A549 treated with RU486 at 1 μM for 4 hours (cell line): Measurements from ENCODE around the gene HMGCS1. TPM values are rescaled to one million over a fixed set of nuclear protein-coding genes. Genes with fewer than 3 reads are reported as not detected.

Experiments used
- total RNA-seq: library from RNA; stranded (reverse); fragments of 200-300 nt; extraction: Qiagen RNA extraction; gene quantifications from 5 replicates; pipeline ENCODE4 v1.2.3, GENCODE V29; 2022; ENCODE audit warnings: low read depth

HMGCS1 gene
- 45.8 to 59.7 TPM (median 53.7 TPM) in 5 replicates for total RNA-seq

DNA sequence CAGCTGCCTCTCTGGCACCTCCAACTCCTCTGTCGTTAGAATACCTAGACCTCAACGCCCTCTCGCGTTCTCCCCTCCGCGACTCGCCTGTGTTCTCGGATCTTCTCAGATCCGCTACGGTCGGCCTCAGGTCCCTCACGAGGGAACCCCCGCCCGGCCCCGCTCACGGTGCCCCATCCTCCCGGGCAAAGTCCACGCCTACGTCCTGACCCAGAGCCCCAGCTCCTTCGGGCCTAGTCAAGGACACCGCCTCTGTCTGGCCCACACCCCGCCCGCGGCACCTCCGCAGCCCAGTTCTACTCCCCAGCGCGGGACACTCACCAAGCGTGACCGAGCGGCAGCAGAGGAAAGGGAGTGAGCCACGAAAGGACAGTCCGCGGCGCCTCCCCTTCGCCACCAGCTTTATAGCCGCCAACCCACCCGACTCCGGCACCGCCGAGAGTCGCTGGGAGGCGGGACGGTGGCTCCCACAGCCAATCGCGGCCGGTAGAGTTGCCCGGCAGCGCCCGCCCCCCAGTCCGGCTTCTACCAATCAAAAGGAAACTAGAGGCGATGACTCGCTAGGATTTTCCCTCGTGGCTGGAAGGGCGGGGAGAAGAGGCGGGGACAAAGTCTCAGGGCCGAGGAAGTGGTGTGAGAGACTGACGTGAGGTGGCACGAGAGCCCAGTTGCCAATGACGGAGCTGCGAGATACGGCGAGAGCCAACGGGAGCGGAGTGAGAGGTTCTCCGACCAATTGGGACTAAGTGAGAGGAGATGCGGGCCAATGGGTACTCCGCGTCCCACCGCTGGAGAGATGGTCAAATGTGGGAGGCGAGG lies at the start of gene HMGCS1:
HMGCS1 (minus strand) TSS at position 378 of the 819 bp plus-strand sequence. CDS start 14,447 bp downstream, outside the sequence.

Other genes with a start within 250 kb of the HMGCS1 start
- gene ZNF131, start 192.5 kb downstream of the HMGCS1 start, total RNA-seq: 17.8 to 28.0 TPM (median 23.1 TPM) in 5 replicates
- 0.08 to 0.30 TPM (median 0.25 TPM) in 5 replicates for gene NIM1K, start 121.2 kb downstream of the HMGCS1 start, total RNA-seq
- 0.09 to 0.21 TPM (median 0.19 TPM) in 3 of 5 replicates, not detected in the others for gene CCL28, start 99.0 kb upstream of the HMGCS1 start, total RNA-seq
- 8.5 to 23.4 TPM (median 20.4 TPM) in 5 replicates for gene TMEM267, start 170.5 kb upstream of the HMGCS1 start, total RNA-seq
- 3.0 to 6.6 TPM (median 5.1 TPM) in 5 replicates for gene C5orf34, start 201.7 kb upstream of the HMGCS1 start, total RNA-seq
- 91.5 to 120 TPM (median 118 TPM) in 5 replicates for gene PAIP1, start 243.7 kb upstream of the HMGCS1 start, total RNA-seq